Activated naive CD4-positive, alpha-beta T cell treated with anti-CD3 and anti-CD28 coated beads, Interleukin-2, amount 50 U/mL, for 24 hours (primary cell): Measurements from ENCODE around the gene BACH2.
"Not testable (repeated sequence)": the region's sequence is repeated elsewhere in the genome, so short reads cannot be mapped to it uniquely, and the experiment has no call there.

Experiments used
- H3K27ac Mint-ChIP-seq: one replicate; pipeline ENCODE4 v1.8.0; 2021; ENCODE audit warnings: mild to moderate bottlenecking, mixed read lengths
- H3K27me3 Mint-ChIP-seq: one replicate; pipeline ENCODE4 v1.8.0; 2021; ENCODE audit warnings: mixed read lengths
- H3K36me3 Mint-ChIP-seq: one replicate; pipeline ENCODE4 v1.8.0; 2021; ENCODE audit warnings: mixed read lengths
- H3K4me1 Mint-ChIP-seq: one replicate; pipeline ENCODE4 v1.8.0; 2021; ENCODE audit warnings: mixed read lengths
- H3K4me3 Mint-ChIP-seq: one replicate; pipeline ENCODE4 v1.8.0; 2021; ENCODE audit warnings: mild to moderate bottlenecking, mixed read lengths
- H3K9me3 Mint-ChIP-seq: one replicate; pipeline ENCODE4 v1.8.0; 2021; ENCODE audit warnings: mixed read lengths

Gene BACH2

DNA sequence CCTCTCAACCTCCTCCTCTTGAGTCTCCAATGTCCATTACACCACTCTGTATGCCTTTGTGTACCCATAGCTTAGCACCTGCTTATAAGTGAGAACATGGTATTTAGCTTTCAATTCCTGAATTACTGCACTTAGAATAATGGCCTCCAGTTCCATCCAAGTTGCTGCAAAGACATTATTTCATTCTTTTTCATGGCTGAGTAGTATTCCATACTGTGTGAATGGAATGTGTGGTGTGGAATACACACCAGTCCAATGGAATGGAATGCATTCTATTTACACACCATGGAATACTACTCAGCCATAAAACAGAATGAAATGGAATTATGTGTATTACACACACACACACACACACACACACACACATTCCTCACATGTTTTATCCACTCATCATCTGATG is 116.1 kb downstream of the BACH2 start:
- Mint-ChIP-seq H3K27ac (peak overlapping the region; percentile 80), H3K36me3 (peaks cover 27% of the 10 kb centered on the region)

DNA sequence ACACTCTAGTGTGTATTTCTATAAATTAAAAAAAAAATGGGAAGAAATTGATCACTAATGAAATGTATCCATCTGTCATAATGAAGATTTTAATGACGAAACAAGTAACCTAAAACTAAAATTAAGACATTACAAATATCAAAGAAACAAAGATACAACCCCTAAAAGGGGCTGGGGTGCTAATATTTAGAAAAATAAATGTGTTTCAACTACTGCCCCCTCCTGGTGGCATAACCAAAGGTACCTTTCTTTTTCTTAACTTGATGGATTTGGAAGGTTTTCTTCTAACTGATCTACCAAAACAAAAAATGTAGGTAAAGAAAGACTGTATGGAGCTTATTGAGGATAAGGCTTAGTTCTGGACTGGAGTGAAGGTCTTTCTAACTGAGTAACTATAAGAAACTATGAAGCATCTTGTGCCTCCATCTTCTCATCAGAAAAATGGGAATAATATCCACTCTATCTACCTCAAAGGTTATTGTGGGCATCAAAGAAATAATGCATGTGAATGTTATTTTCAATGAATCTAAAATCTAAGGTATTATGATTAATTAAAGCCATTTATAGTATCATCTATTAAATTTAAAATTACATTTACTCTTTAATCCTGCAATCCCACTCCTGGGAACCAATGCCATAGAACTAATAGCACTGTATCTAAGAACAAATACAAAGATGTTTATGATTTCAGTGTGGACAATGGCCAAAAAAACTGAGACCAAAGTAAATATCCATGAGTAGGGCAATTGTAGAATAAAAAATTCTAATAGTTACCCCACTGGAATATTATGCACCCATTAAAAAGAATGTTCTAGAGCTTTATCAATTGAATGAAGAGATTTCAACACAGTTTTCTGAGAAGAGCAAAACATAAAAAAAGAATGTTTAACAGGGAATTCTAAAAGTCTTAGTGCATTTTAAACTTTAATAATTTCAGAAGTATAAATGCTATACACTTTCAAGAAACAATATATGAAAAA is 117.2 kb downstream of the BACH2 start:
- H3K9me3 Mint-ChIP-seq = no peaks in the 10 kb centered on the region
- peak overlapping the region; percentile 98 for H3K27ac Mint-ChIP-seq
- peaks cover 92% of the 10 kb centered on the region for H3K4me1 Mint-ChIP-seq
- H3K27me3 Mint-ChIP-seq = no peaks in the 10 kb centered on the region
- H3K36me3 Mint-ChIP-seq = peaks cover 25% of the 10 kb centered on the region
- no peak overlapping the region for H3K4me3 Mint-ChIP-seq

More for the DNA sequence above, 116.1 kb downstream of the BACH2 start:
- Mint-ChIP-seq H3K4me1 (peaks cover 88% of the 10 kb centered on the region), H3K4me3 (no peak overlapping the region), H3K9me3 (no peaks in the 10 kb centered on the region), H3K27me3 (no peaks in the 10 kb centered on the region)

DNA sequence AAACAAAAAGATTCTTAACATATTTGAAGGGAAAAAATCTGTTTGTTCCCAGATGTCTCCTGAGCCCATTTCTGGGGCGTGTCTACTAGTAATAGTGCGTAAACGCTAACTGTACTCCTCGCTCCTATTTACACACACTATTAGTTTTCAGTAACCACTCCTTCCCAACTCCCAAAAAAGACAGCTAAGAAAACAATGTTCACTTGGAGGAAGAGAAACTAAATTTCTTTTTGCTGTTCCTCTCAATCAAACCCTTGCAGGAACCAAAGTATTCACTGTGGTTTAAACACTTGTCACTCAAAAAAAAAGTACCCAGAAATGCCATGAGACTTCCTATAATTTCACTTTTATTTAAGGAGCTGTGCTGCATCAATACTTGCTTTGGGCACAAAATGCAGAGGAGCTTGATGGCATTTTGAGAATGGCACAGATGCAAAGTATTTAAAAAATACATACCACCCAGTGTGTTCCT is 118.2 kb downstream of the BACH2 start:
- H3K36me3 Mint-ChIP-seq = peaks cover 27% of the 10 kb centered on the region
- H3K4me1 Mint-ChIP-seq = peaks cover 87% of the 10 kb centered on the region
- H3K27me3 Mint-ChIP-seq = no peaks in the 10 kb centered on the region
- peak overlapping the region; percentile 72 for H3K4me3 Mint-ChIP-seq
- H3K27ac Mint-ChIP-seq = peak overlapping the region; percentile 98
- no peaks in the 10 kb centered on the region for H3K9me3 Mint-ChIP-seq

DNA sequence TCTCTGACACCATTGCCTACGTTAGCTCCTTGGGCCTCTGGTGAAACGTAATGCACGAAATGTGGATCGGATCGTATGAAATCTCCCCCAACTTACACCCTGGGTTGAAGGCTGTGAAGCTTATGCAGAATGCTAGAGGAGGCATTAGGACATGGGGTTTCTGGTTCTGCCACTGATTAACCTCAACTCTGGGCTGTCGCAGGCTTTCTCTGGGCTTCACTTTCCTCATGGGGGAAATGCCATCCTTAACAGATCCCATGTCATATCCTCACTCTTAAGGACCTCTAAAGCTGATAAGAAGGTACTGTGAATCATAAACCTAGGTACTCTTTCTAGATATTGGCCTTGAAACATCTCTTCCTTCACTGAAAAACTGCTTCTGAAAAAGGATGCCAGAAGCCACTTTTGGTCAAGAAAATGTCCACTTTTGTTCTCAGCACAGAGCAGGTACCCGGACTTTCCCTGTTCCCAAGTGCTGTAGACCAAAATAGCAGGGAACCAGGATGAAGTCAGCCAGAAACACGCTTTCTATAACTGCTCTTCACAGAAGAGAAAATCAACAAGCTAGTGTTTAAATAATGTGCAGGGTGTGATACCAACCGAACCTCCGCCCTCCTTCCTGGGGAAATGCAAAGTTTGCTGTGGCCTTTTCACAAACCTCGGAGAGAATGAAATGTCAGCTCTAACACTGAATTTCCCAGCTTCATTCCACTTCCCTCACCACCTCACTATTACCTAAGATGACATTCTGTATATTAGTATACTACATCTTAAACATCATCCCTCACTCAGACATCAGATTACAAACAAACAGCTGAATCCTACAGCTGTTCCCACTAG is 118.9 kb downstream of the BACH2 start:
- peak overlapping the region; percentile 72 for H3K4me3 Mint-ChIP-seq
- no peaks in the 10 kb centered on the region for H3K9me3 Mint-ChIP-seq
- H3K27me3 Mint-ChIP-seq = no peaks in the 10 kb centered on the region
- peaks cover 26% of the 10 kb centered on the region for H3K36me3 Mint-ChIP-seq
- H3K4me1 Mint-ChIP-seq = peaks cover 87% of the 10 kb centered on the region
- peak overlapping the region; percentile 98 for H3K27ac Mint-ChIP-seq

DNA sequence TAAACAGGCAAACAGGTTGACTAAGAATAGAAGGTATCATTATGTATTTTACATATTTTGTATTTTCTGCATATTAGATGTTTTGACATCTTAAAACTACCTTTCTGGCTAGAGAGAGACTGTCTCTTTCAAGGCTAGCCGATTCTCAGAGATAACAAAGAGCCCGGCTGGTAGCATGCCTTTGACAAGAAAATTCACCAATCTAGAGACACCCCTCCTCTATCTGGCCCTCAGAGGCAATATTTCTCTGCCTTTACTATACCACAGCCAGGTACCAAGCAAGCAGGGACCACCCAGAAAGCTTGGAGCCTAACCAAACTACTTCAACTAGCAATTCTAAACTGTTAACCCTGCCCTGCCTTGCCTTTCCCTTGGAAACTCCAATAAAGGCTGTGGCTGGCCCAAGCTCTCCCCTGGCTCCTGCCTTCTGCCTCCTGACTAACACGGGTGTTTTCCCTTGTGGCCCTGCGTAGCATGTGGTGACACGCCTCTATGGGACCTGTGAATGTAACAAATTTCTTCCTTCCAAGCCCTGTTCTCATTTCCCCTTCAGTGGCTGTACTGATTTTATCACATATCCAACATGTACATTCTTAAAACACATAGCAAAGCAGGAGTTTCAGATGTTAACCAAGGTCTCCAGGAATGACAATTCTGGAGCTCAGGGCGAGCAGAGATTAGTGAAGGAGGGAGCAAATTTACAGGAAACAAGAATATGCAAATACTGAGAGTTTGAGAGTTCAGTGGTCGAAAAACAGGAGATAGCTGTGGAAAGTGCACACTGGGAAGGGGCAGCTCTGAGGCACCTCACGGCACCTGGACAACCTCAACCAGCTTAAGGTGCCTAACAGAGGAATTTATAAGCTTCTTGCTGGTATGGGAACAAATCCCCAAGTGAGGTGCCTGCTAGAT is 120.8 kb downstream of the BACH2 start:
- H3K27me3 Mint-ChIP-seq = no peaks in the 10 kb centered on the region
- no peaks in the 10 kb centered on the region for H3K9me3 Mint-ChIP-seq
- peak overlapping the region; percentile 79 for H3K4me3 Mint-ChIP-seq
- peak overlapping the region; percentile 98 for H3K27ac Mint-ChIP-seq
- peaks cover 24% of the 10 kb centered on the region for H3K36me3 Mint-ChIP-seq
- H3K4me1 Mint-ChIP-seq = peaks cover 83% of the 10 kb centered on the region

DNA sequence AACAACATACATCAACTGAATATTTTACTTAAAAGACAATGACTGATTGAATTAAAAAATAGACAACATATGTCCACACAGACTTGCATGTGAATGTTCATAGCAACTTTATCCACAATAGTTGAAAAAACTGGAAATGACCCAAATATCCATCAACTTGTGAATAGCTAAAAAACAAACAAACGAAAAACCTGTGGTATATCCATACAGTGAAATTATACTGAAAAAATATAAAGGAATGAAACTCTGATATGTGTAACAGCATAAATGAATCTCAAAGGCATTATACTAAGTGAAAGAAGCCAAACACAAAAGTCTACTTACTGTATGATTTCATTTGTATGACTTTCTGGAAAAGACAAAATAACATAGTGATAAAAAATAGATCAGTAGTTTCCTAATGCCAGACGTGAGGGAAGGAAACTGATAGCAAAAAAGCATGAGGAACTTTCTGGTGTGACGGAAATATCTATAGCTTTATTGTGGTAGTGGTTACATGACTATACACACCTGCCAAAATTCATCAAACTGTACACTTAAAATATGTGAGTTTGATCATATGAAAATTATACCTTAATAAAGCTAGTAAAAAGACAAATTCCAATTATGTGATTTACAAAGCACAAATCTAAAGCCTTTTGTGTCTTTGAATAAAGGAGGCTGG is 123.2 kb downstream of the BACH2 start:
- Mint-ChIP-seq H3K27ac (peak overlapping the region; percentile 97), H3K36me3 (peaks cover 29% of the 10 kb centered on the region)

DNA sequence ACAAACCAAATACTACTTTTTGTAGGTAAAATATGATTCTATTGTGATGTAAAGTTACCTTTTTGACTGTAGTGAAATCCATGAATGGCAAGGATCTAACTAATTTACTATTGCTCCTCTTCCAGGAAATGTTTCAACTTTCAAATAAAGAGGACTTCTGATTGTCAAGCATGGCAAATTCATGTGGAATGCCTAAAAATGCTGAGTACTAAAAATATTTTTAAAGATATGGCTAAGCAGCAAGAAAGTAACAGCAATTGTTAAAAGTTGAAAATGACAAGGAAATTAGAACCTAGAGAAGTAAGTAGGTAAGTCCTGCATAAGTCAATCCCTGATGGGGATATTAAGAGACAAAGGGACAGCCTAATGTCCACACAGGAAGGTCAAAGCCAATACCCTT is 126.0 kb downstream of the BACH2 start:
- Mint-ChIP-seq H3K36me3 (peaks cover 30% of the 10 kb centered on the region), H3K27me3 (no peaks in the 10 kb centered on the region), H3K27ac (peak overlapping the region; percentile 65), H3K4me3 (no peak overlapping the region), H3K4me1 (peaks cover 78% of the 10 kb centered on the region), H3K9me3 (no peaks in the 10 kb centered on the region)

More for the DNA sequence above, 123.2 kb downstream of the BACH2 start:
- Mint-ChIP-seq H3K4me3 (peak overlapping the region; percentile 80), H3K4me1 (peaks cover 89% of the 10 kb centered on the region), H3K9me3 (no peaks in the 10 kb centered on the region), H3K27me3 (no peaks in the 10 kb centered on the region)

DNA sequence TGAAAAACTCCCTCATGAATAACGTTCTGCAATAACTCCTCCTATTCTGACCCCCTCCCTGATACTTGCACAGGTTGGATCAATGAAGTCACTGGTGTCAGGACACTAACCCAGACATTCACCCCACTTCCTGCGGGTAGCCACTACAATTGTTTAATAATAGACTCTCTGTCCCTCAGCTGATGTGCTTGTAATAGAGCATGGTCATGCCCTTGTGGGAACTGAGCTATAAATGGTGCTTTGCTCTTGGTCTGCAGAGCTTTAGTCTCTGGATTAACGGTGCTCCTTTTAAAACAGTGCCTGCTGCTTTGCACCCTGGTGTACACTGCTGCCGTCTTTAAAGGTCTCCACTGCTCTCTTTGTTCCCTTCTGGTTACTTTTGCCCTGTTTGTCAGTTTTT is 127.3 kb downstream of the BACH2 start:
- Mint-ChIP-seq H3K27ac (peak overlapping the region; percentile 76), H3K4me3 (no peak overlapping the region), H3K27me3 (no peaks in the 10 kb centered on the region)

DNA sequence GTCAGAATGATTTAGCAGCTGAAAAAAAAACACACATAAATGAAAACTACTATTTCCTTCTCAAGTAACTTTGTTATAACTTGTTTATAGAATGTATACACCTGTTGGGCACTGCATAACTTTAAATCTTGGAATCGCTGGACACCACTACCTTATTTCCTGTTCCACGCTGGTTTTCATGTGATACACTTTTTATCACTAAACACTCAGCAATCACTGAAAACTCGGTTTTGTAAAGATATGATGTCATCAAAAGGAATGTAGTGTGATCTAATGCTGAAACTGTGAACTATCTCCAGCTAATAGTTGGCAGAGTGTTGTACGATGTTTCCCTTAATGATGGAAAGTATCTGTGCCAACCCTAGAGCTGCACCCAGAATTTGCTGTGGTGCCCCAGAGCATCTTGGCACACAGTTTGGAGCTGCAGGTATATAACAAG is 127.9 kb downstream of the BACH2 start:
- H3K4me3 Mint-ChIP-seq = no peak overlapping the region
- H3K36me3 Mint-ChIP-seq = peaks cover 26% of the 10 kb centered on the region
- H3K27ac Mint-ChIP-seq = no peak overlapping the region
- no peaks in the 10 kb centered on the region for H3K9me3 Mint-ChIP-seq
- H3K27me3 Mint-ChIP-seq = no peaks in the 10 kb centered on the region
- H3K4me1 Mint-ChIP-seq = peaks cover 75% of the 10 kb centered on the region

More for the DNA sequence above, 127.3 kb downstream of the BACH2 start:
- Mint-ChIP-seq H3K36me3 (peaks cover 28% of the 10 kb centered on the region), H3K9me3 (no peaks in the 10 kb centered on the region), H3K4me1 (peaks cover 72% of the 10 kb centered on the region)

DNA sequence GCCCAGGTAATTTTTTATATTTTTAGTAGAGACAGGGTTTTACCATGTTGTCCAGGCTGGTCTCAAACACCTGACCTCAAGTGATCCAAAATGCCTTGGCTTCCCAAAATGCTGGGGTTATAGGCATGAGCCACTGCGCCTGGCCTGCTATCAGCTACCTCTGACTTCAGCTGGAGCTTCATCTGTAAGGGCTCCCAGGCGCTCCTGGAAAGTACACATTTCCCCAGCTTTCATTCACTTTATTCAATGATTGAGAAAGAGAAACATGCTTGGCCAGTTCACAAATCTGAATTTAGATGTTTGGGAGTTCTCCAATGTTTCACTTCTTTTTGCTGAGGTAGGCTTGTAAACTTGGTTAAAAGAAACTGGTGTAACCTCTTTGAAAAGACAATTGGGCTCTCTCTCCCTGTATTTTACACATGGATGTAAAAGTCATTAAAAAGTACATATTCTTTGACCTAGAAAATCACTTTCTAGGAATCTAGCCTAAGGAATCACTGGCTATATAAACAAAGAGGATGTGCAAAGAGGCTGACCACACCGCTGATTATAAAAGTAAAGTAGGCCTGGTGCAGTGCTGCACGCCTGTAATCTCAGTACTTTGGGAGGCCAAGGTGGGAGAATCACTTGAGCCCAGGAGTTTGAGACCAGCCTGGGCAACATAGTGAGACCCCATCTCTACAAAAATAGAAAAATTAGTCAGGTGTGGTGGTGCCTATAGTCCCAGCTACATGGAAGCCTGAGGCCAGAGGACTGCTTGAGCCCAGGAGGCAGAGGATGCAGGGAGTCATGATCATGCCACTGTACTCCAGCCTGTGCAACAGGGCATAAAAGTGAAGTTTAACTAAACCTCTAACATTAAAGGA is 128.9 kb downstream of the BACH2 start:
- peaks cover 26% of the 10 kb centered on the region for H3K36me3 Mint-ChIP-seq
- H3K4me1 Mint-ChIP-seq = peaks cover 74% of the 10 kb centered on the region
- H3K27ac Mint-ChIP-seq = peak overlapping the region; percentile 41

DNA sequence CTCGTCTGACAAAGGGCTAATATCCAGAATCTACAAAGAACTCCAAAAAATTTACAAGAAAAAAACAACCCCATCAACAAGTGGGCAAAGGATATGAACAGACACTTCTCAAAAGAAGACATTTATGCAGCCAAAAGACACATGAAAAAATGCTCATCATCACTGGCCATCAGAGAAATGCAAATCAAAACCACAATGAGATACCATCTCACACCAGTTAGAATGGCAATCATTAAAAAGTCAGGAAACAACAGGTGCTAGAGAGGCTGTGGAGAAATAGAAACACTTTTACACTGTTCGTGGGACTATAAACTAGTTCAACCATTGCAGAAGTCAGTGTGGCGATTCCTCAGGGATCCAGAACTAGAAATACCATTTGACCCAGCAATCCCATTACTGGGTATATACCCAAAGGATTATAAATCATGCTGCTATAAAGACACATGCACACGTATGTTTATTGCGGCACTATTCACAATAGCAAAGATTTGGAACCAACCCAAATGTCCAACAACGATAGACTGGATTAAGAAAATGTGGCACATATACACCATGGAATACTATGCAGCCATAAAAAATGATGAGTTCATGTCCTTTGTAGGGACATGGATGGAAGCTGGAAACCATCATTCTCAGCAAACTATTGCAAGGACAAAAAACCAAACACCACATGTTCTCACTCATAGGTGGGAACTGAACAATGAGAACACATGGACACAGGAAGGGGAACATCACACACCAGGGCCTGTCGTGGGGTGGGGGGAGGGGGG is 130.3 kb downstream of the BACH2 start:
- H3K9me3 Mint-ChIP-seq, H3K27me3 Mint-ChIP-seq, H3K4me3 Mint-ChIP-seq: not testable (repeated sequence)
- H3K36me3 Mint-ChIP-seq = peaks cover 22% of the 10 kb centered on the region
- peak overlapping the region; percentile 62 for H3K27ac Mint-ChIP-seq
- H3K4me1 Mint-ChIP-seq = peaks cover 73% of the 10 kb centered on the region

More for the DNA sequence above, 128.9 kb downstream of the BACH2 start:
- Mint-ChIP-seq H3K27me3 (no peaks in the 10 kb centered on the region), H3K4me3 (no peak overlapping the region), H3K9me3 (no peaks in the 10 kb centered on the region)

DNA sequence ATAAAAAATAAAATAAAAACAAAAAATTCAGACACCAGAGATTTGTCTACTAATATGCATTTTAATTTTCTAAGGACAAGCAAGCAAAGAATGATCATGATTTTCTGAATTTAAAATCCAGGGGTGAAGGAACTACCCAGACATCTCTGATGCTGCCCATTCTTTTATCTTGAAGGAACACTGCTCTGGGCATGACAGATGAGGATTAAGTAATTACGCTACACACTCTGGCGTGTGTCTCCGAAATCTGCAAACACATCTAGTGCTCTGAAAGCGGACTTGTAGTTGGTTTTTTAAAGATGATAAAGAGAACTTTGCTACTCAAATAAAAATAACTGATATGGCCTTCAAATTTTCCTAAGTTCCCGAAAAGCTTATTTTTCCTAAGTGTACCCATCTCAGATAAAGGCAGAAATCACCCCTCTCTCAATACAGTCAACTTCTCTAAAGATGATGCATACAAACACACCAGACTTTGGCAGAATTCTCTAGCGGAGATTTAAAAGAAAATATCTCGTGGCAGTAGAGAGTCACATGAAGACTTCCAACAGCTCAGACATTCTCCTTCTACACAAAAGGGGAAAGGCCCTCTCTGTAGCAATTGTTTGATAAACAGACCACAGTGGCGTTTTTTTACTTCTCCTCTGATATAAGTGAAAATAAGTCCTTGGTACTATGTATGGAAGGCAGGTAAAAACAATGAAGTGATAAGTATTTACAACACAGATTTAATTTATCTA is 133.8 kb downstream of the BACH2 start:
- Mint-ChIP-seq H3K27me3 (no peaks in the 10 kb centered on the region), H3K36me3 (peaks cover 12% of the 10 kb centered on the region), H3K4me3 (peak overlapping the region; percentile 59), H3K4me1 (peaks cover 74% of the 10 kb centered on the region), H3K27ac (peak overlapping the region; percentile 90), H3K9me3 (no peaks in the 10 kb centered on the region)
